NOMO-1 treated with dmso at 0.1 percent for 144 hours (cell line): ENCODE data around the gene ADAMTS19.

Source experiments
- DNase-seq: peaks from one replicate; lab custom pipeline; 2025; ENCODE audit not compliant: unreplicated experiment; lab: John Stamatoyannopoulos, UW

The ADAMTS19 gene

GRCh38 chr5:129465776-129466344 lies 5.8 kb downstream of the ADAMTS19 start:
- no peak for DNase-seq

- DNase-seq = no peak
Measured at GRCh38 chr5:129474544-129474943, 14.4 kb downstream of the ADAMTS19 start.

GRCh38 chr5:129476751-129477150 lies 16.7 kb downstream of the ADAMTS19 start:
- DNase-seq = no peak

GRCh38 chr5:129477532-129477931 lies 17.4 kb downstream of the ADAMTS19 start:
- DNase-seq = no peak

DNA sequence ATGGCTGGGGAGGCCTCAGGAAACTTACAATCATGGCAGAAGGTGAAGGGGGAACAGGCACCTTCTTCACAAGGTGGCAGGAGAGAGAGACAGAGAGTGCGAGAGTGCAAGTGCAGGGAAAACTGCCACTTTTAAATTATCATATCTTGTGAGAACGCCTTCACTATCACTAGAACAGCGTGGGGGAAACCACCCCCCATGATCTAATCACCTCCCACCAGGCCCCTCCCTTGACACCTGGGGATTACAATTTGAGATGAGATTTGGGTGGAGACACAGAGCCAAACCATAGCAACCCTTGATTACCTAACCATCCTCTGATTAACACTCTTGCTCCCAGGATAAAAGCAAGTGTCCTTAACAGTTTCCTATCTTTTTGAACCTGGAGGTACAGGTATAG lies 21.1 kb downstream of the ADAMTS19 start:
- DNase-seq = no peak

DNA sequence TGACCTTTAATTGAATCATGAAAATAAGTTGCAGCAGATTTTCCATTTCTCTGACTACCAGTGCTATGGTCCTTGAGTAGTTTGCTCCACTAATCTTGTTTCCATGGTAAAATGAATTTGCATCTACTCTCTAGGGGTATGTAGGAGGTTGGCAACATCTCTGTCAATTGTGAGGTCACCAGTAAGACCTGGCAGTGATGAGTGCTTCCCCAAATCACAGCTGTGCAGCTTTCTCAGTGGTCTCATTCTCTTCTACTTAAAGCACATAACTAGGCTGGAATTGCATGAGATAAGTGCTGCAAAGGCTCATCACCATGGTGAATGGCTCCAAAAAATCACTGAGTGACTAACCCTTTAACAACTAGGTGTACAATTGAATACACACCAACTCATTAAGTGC lies 36.3 kb downstream of the ADAMTS19 start:
- DNase-seq = no peak

DNA sequence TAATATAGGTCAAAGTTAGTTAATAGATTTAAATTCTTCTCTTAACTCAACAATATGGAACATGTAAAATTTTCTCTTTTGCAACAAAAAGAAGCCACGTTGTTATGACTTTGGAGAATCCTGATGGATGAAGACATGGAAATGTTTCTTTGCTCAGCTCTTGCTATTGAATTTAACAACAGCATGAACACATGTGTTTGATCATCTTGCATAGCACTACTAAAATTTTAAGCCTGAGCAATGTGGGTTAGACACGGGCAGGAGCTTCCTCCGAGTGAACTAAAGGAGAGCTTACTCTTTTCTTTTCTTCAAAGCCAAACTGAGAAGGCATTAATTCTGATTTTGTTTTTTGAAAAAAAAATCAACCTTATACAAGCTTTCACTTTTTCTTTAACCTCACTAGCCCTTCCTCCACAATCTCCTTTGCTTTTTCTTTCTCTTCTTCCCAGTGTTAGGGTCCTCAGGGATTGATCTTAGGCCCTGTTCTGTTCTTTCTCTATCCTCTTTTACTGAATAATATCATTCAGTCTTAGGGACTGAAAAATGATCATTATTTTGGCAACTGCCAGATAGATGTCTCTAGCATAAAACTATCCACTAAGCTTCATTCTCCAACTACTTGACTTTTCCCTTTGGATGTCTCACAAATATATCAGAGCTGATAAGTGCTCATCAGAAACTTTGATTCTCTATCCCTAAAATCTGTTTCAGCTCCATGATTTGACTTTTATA lies 36.9 kb downstream of the ADAMTS19 start:
- no peak for DNase-seq

GRCh38 chr5:129499208-129499852 lies 39.2 kb downstream of the ADAMTS19 start:
- no peak for DNase-seq

- DNase-seq = no peak
Measured at GRCh38 chr5:129500101-129500500, 40.0 kb downstream of the ADAMTS19 start.

DNA sequence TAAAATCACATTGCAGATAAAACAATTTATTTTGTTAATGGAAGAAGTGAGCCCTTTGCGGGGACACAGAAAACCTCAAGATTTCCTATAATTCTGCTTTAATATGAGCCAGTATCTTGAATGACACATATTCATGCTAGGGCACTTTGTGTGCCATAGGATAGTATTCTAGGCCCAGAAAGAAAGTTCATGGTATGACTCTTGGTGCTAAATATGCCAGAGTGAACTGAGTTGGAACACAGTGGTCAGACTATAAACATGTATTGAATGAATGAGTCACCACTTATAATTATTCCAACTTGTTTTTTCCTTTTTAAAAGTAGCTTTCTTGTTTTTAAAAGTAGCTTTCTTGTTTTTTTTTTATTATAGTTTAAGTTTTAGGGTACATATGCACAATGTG lies 46.0 kb downstream of the ADAMTS19 start:
- DNase-seq = no peak

- DNase-seq = no peak
Measured at GRCh38 chr5:129506950-129507349, 46.9 kb downstream of the ADAMTS19 start.

- no peak for DNase-seq
Measured at GRCh38 chr5:129507527-129507926, 47.4 kb downstream of the ADAMTS19 start.

DNA sequence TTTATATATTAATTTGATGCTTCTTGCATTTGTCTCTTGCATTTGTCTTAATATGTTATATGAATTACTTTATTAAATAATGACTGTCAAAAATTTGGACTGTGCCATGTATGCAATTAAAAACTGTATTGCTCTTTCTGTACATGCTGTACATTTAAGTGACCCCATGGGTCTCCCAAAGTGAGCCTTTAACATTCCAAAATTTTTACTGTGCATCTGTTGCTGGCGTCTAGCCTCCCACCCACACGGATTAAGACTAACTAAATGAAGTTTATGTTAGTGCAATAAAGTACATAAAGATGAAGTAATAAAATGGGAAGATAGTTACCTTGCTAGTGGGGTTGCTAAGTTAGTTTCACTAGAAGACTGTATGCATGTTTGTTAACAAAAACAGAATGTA lies 48.5 kb downstream of the ADAMTS19 start:
- DNase-seq = no peak

GRCh38 chr5:129509363-129509975 lies 49.4 kb downstream of the ADAMTS19 start:
- DNase-seq = no peak

DNA sequence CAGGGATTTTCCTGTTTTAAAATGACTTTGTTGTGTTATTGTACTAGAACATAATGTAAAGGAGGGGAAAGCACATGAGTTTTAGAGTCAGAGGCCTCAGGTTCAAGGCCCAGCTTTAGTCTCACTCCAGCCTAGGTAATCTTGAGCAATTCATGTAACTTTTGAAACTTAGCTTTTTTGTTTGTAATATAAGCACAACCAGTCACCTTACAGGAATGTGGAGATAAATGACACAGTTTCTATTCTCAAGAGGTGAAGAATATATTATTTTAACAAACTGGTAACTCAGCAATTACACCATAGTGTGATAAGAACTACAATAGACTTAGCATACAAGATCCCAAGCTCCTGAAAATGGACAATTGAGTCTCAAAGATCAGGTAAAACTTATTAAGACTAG lies 51.2 kb downstream of the ADAMTS19 start:
- no peak for DNase-seq

DNA sequence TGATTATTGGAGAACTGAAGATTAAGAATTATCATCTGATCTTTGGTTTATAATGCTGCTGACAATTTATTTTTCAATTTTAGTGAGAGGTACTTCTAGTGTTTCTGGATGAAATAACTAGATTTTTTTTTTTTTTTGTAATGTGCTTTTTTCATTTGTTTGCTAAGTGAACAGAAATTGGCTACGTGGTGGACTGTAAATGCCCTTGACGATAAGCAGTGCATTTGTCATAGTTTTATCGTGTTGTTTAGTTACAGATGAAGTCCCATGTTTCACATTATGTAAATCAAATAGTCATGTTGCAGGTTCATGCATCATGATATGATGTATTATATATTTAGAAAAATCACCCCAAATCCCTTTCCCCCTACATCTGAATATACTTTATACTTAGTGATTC lies 81.0 kb downstream of the ADAMTS19 start:
- DNase-seq = no peak

GRCh38 chr5:129541648-129542251 lies 81.7 kb downstream of the ADAMTS19 start:
- no peak for DNase-seq

GRCh38 chr5:129547137-129547536 lies 87.0 kb downstream of the ADAMTS19 start:
- no peak for DNase-seq

DNA sequence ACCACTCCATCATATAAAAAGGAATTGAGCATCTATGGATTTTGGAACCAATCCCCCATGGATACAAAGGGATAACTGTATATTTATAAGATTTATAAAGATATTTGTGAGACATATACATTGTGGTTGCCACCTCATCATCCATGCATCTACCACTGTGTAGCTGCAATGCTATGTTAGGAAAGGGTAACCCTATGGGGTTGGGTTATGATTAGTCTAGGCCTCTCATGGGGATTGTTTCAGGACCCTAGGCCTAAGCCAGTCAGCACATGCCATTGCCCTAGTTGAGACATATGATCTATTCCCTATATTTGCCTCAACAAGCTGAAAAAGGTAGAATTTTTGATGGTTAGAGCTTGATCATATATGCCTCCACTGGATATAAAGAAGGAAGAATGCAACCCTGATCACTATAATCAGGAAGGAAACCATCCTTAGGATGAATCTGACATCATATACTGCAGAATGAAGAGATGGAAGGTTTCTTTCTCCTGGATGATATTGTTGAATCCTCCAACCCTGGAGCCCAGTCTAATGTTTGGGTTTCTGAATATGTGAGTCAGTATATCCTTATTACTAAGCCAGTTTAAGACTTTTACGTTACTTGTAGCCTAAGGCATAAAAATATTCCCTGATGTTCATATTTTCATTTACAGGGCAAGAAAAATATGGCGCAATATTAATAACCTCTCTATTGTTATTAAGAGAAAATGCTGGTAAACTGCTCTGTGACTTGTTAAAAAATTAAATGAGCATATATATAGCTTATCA lies 94.2 kb downstream of the ADAMTS19 start:
- DNase-seq = no peak

- no peak for DNase-seq
Measured at GRCh38 chr5:129563585-129563984, 103.5 kb downstream of the ADAMTS19 start.

DNA sequence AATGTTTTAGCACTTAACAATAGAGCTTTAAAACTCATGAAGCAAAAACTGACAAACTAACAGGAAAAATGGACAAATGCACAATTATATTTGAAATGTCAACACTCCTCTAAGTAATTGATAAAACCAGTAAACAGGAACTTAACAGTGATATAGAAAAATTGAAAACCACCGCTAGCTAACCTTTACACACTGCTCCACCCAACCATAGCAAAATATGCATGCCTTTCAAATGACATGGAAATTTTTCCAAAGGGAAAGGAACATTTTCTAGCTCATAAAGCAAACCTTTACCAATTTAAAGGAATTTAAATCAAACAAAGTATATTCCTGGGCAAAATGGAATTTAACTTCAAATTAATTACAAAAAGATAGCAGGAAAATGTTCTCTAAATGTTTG lies 109.2 kb downstream of the ADAMTS19 start:
- DNase-seq = no peak
